GM23338 (cell line): ENCODE results near the gene AGAP1. TPM values are rescaled to one million over a fixed set of nuclear protein-coding genes. Genes with fewer than 3 reads are reported as not detected.

ENCODE experiments used
- ATAC-seq: fragments of 200-7000 bp; cut with Tn5 transposase; 3 replicates; pipeline ENCODE4 v1.9.1; 2020
- DNase-seq: peaks from one replicate; pipeline ENCODE4 v3.0.0-alpha.2; 2015; ENCODE audit warnings: low spot score
- H2AFZ ChIP-seq: fragments of 200-600 bp; sonication (generic); 2 replicates; pipeline ENCODE4 v1.8.0; 2016; ENCODE audit warnings: antibody characterized with exemption, mild to moderate bottlenecking, moderate library complexity
- H3F3A ChIP-seq: fragments of 200-600 bp; sonication (generic); replicated peaks from 2 replicates; pipeline ENCODE4 v1.8.0; 2017; ENCODE audit warnings: antibody characterized with exemption, mixed run types, low read depth
- H3K27ac ChIP-seq: fragments of 200-600 bp; sonication (generic); 2 replicates; pipeline ENCODE4 v1.6.1; 2016; ENCODE audit warnings: low read depth
- H3K27me3 ChIP-seq: fragments of 200-600 bp; sonication (generic); 2 replicates; pipeline ENCODE4 v1.8.0; 2016; ENCODE audit warnings: mild to moderate bottlenecking, mixed run types, moderate library complexity; ENCODE audit not compliant: insufficient read depth
- H3K36me3 ChIP-seq: fragments of 200-600 bp; sonication (generic); 2 replicates; pipeline ENCODE4 v1.8.0; 2016; ENCODE audit warnings: mild to moderate bottlenecking; ENCODE audit not compliant: insufficient read depth
- H3K4me1 ChIP-seq: fragments of 200-600 bp; sonication (generic); 2 replicates; pipeline ENCODE4 v1.8.0; 2016; ENCODE audit warnings: mild to moderate bottlenecking, moderate library complexity; ENCODE audit not compliant: insufficient read depth
- H3K4me2 ChIP-seq: fragments of 200-600 bp; sonication (generic); 2 replicates; pipeline ENCODE4 v1.7.1; 2017; ENCODE audit warnings: mixed run types
- H3K4me3 ChIP-seq: fragments of 200-600 bp; sonication (generic); 2 replicates; pipeline ENCODE4 v1.6.1; 2016; ENCODE audit warnings: mixed run types
- H3K79me2 ChIP-seq: fragments of 200-600 bp; sonication (generic); replicated peaks from 2 replicates; pipeline ENCODE4 v1.8.0; 2017; ENCODE audit warnings: mild to moderate bottlenecking; ENCODE audit not compliant: insufficient read depth
- H3K9me2 ChIP-seq: fragments of 200-600 bp; sonication (generic); 2 replicates; pipeline ENCODE4 v1.8.0; 2017; ENCODE audit not compliant: insufficient read depth
- H4K20me1 ChIP-seq: fragments of 200-600 bp; sonication (generic); replicated peaks from 2 replicates; pipeline ENCODE4 v1.8.0; 2017; ENCODE audit warnings: mild to moderate bottlenecking; ENCODE audit not compliant: insufficient read depth
- H3K27ac Mint-ChIP-seq: 2 replicates; pipeline ENCODE4 v1.8.0; 2020; ENCODE audit warnings: inconsistent platforms, mild to moderate bottlenecking, moderate library complexity, mixed read lengths
- H3K27me3 Mint-ChIP-seq: 3 replicates; pipeline ENCODE4 v1.8.0; 2022; ENCODE audit warnings: low read depth, mild to moderate bottlenecking, moderate library complexity, mixed read lengths, inconsistent platforms; ENCODE audit not compliant: insufficient read depth, poor library complexity
- H3K36me3 Mint-ChIP-seq: 3 replicates; pipeline ENCODE4 v1.8.0; 2021; ENCODE audit warnings: low read depth, mild to moderate bottlenecking, inconsistent platforms, moderate library complexity, mixed read lengths
- H3K4me1 Mint-ChIP-seq: 3 replicates; pipeline ENCODE4 v1.8.0; 2020; ENCODE audit warnings: mild to moderate bottlenecking, inconsistent platforms, mixed read lengths
- H3K4me3 Mint-ChIP-seq: 3 replicates; pipeline ENCODE4 v1.8.0; 2021; ENCODE audit warnings: moderate library complexity, mild to moderate bottlenecking, inconsistent platforms, mixed read lengths
- H3K9me3 Mint-ChIP-seq: 3 replicates; pipeline ENCODE4 v1.8.0; 2020; ENCODE audit warnings: moderate library complexity, mild to moderate bottlenecking, inconsistent platforms, mixed read lengths
- CREB1 ChIP-seq: fragments of 250-450 bp; sonication (Bioruptor Pico); IDR thresholded peaks from 2 replicates; pipeline ENCODE4 v1.5.0; 2020; ENCODE audit warnings: low read depth, mild to moderate bottlenecking, moderate library complexity
- EZH2 ChIP-seq: fragments of 200-600 bp; sonication (generic); IDR thresholded peaks from one replicate; pipeline ENCODE4 v1.8.0; 2017; ENCODE audit warnings: antibody characterized with exemption, mild to moderate bottlenecking, low read depth; ENCODE audit not compliant: unreplicated experiment
- EZH2phosphoT487 ChIP-seq: fragments of 200-600 bp; sonication (generic); IDR thresholded peaks from one replicate; pipeline ENCODE4 v1.8.1; 2018; ENCODE audit warnings: antibody characterized with exemption; ENCODE audit not compliant: unreplicated experiment
- JUNB ChIP-seq: IDR thresholded peaks from one replicate; pipeline ENCODE4 v1.6.1; 2016; ENCODE audit warnings: antibody characterized with exemption; ENCODE audit not compliant: unreplicated experiment
- STAT1 ChIP-seq: IDR thresholded peaks from one replicate; pipeline ENCODE4 v1.6.1; 2016; ENCODE audit warnings: antibody characterized with exemption; ENCODE audit not compliant: unreplicated experiment
- ZNF114 ChIP-seq: fragments of 250-450 bp; sonication (Bioruptor Pico); IDR thresholded peaks from 2 replicates; pipeline ENCODE4 v1.5.0; 2020; ENCODE audit warnings: mild to moderate bottlenecking, moderate library complexity
- ZNF331 ChIP-seq: fragments of 250-450 bp; sonication (Bioruptor Pico); IDR thresholded peaks from 2 replicates; pipeline ENCODE4 v1.5.0; 2020; ENCODE audit warnings: low read depth, mild to moderate bottlenecking, moderate library complexity
- polyA plus RNA-seq: library from polyadenylated mRNA; unstranded; fragments of >200 nt; fragmentation: Nextera tagmentation; extraction: Ambion mirVana; gene quantifications from 2 replicates; pipeline ENCODE4 v1.2.1, GENCODE V29; 2016
- total RNA-seq: library from RNA; depleted of rRNA; stranded (reverse); fragments of >200 nt; shearing (Covaris generic); gene quantifications from 2 replicates; pipeline ENCODE4 v1.2.3, GENCODE V29; 2014
- TF ChIP-seq, protein P1 (sequence below): IDR thresholded peaks from 2 replicates; pipeline ENCODE4 v1.6.1; 2016; ENCODE audit warnings: antibody characterized with exemption
- TF ChIP-seq, protein P2 (sequence below), 2 experiments: fragments of 200-600 bp in 1 of 2; sonication (generic) in 1 of 2; conservative IDR thresholded peaks; 2 replicates each; pipeline versions ENCODE4 v1.5.1 to v1.6.1; 2016 to 2017; ENCODE audit warnings: antibody characterized with exemption in 2 of 2, low read depth in 2 of 2, mild to moderate bottlenecking in 2 of 2, moderate library complexity in 1 of 2
- TF ChIP-seq, protein P3 (sequence below): fragments of 250-450 bp; sonication (Bioruptor Pico); IDR thresholded peaks from 2 replicates; pipeline ENCODE4 v1.5.0; 2020; ENCODE audit warnings: mild to moderate bottlenecking, moderate library complexity

AGAP1 gene
- total and polyA plus RNA-seq, 2 experiments from 2014 or later = 13.3 to 27.9 TPM

- peaks cover 16% of the 10 kb centered on the region for H4K20me1 ChIP-seq
- H2AFZ ChIP-seq = no peak overlapping the region
- peaks cover 88% of the 10 kb centered on the region for H3K79me2 ChIP-seq
- no peak for ATAC-seq
- no peak for DNase-seq
- H3K36me3 ChIP-seq = no peaks in the 10 kb centered on the region
- Mint-ChIP-seq H3K27me3 (peaks cover 9% of the 10 kb centered on the region), H3K4me1 (peaks cover 65% of the 10 kb centered on the region), H3K36me3 (no peaks in the 10 kb centered on the region), H3K4me3 (no peak overlapping the region), H3K9me3 (peaks cover 3% of the 10 kb centered on the region; the same call in 2 of the 3 replicates), H3K27ac (no peak overlapping the region)
- peak overlapping the region; percentile 77 for H3K27ac ChIP-seq
- no peak overlapping the region for H3K4me3 ChIP-seq
- TF ChIP-seq, protein P1, sequence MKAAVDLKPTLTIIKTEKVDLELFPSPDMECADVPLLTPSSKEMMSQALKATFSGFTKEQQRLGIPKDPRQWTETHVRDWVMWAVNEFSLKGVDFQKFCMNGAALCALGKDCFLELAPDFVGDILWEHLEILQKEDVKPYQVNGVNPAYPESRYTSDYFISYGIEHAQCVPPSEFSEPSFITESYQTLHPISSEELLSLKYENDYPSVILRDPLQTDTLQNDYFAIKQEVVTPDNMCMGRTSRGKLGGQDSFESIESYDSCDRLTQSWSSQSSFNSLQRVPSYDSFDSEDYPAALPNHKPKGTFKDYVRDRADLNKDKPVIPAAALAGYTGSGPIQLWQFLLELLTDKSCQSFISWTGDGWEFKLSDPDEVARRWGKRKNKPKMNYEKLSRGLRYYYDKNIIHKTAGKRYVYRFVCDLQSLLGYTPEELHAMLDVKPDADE = no peak
- TF ChIP-seq JUNB (no peak), ZNF331 (no peak), EZH2 (no peak), STAT1 (no peak), ZNF114 (CRISPR knock-in tag) (no peak), CREB1 (no peak), EZH2phosphoT487 (no peak)
- TF ChIP-seq, protein P2, sequence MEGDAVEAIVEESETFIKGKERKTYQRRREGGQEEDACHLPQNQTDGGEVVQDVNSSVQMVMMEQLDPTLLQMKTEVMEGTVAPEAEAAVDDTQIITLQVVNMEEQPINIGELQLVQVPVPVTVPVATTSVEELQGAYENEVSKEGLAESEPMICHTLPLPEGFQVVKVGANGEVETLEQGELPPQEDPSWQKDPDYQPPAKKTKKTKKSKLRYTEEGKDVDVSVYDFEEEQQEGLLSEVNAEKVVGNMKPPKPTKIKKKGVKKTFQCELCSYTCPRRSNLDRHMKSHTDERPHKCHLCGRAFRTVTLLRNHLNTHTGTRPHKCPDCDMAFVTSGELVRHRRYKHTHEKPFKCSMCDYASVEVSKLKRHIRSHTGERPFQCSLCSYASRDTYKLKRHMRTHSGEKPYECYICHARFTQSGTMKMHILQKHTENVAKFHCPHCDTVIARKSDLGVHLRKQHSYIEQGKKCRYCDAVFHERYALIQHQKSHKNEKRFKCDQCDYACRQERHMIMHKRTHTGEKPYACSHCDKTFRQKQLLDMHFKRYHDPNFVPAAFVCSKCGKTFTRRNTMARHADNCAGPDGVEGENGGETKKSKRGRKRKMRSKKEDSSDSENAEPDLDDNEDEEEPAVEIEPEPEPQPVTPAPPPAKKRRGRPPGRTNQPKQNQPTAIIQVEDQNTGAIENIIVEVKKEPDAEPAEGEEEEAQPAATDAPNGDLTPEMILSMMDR (conservative IDR thresholded peaks at IDR 0.05; ENCODE audit: low read depth in 2 of 2) = no peak
- TF ChIP-seq, protein P3, sequence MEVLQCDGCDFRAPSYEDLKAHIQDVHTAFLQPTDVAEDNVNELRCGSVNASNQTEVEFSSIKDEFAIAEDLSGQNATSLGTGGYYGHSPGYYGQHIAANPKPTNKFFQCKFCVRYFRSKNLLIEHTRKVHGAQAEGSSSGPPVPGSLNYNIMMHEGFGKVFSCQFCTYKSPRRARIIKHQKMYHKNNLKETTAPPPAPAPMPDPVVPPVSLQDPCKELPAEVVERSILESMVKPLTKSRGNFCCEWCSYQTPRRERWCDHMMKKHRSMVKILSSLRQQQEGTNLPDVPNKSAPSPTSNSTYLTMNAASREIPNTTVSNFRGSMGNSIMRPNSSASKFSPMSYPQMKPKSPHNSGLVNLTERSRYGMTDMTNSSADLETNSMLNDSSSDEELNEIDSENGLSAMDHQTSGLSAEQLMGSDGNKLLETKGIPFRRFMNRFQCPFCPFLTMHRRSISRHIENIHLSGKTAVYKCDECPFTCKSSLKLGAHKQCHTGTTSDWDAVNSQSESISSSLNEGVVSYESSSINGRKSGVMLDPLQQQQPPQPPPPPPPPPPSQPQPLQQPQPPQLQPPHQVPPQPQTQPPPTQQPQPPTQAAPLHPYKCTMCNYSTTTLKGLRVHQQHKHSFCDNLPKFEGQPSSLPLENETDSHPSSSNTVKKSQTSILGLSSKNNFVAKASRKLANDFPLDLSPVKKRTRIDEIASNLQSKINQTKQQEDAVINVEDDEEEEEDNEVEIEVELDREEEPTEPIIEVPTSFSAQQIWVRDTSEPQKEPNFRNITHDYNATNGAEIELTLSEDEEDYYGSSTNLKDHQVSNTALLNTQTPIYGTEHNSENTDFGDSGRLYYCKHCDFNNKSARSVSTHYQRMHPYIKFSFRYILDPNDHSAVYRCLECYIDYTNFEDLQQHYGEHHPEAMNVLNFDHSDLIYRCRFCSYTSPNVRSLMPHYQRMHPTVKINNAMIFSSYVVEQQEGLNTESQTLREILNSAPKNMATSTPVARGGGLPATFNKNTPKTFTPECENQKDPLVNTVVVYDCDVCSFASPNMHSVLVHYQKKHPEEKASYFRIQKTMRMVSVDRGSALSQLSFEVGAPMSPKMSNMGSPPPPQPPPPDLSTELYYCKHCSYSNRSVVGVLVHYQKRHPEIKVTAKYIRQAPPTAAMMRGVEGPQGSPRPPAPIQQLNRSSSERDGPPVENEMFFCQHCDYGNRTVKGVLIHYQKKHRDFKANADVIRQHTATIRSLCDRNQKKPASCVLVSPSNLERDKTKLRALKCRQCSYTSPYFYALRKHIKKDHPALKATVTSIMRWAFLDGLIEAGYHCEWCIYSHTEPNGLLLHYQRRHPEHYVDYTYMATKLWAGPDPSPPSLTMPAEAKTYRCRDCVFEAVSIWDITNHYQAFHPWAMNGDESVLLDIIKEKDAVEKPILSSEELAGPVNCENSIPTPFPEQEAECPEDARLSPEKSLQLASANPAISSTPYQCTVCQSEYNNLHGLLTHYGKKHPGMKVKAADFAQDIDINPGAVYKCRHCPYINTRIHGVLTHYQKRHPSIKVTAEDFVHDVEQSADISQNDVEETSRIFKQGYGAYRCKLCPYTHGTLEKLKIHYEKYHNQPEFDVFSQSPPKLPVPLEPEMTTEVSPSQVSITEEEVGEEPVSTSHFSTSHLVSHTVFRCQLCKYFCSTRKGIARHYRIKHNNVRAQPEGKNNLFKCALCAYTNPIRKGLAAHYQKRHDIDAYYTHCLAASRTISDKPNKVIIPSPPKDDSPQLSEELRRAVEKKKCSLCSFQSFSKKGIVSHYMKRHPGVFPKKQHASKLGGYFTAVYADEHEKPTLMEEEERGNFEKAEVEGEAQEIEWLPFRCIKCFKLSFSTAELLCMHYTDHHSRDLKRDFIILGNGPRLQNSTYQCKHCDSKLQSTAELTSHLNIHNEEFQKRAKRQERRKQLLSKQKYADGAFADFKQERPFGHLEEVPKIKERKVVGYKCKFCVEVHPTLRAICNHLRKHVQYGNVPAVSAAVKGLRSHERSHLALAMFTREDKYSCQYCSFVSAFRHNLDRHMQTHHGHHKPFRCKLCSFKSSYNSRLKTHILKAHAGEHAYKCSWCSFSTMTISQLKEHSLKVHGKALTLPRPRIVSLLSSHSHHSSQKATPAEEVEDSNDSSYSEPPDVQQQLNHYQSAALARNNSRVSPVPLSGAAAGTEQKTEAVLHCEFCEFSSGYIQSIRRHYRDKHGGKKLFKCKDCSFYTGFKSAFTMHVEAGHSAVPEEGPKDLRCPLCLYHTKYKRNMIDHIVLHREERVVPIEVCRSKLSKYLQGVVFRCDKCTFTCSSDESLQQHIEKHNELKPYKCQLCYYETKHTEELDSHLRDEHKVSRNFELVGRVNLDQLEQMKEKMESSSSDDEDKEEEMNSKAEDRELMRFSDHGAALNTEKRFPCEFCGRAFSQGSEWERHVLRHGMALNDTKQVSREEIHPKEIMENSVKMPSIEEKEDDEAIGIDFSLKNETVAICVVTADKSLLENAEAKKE (CRISPR knock-in tag) = no peak; the same call in 1 of the 2 replicates
- H3F3A ChIP-seq = no peaks in the 10 kb centered on the region
- H3K4me2 ChIP-seq = peak overlapping the region; percentile 64
- H3K4me1 ChIP-seq = peaks cover 39% of the 10 kb centered on the region
- H3K27me3 ChIP-seq = no peaks in the 10 kb centered on the region
- H3K9me2 ChIP-seq = 0 out of 2 replicates have a peak, but pooled peaks cover 3% of the 10 kb centered on the region
These were observed 86.7 kb downstream of the AGAP1 start for GRCh38 chr2:235580426-235581157.
